HG03575 (cell line): ENCODE results near the gene GRIP2.

ENCODE experiments used
- ATAC-seq: cut with Tn5 transposase; IDR thresholded peaks from one replicate; pipeline ENCODE4 v1.9.1; 2021; ENCODE audit not compliant: unreplicated experiment, insufficient number of reproducible peaks, low FRiP score; ENCODE audit errors: extremely low read depth

GRIP2 gene

DNA sequence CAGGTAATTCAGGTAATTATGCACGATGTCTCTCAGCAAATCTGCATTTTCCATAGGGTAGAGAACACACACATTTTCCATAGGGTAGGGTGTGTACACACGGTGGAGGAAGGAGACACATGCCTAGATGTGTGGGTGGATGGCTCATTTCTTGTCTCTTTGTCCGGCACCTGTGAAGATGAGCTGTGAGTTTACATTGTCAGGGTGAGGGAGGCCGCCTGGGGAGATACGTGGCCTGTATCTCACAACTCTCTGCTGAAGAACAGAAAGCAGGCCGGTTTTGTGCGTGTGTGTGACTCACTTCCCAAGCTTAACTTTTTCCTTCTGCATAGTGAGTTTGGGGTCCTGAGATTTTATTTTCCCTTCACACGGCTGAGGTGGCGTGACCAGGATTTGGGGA is 77.4 kb downstream of the GRIP2 start:
- no peak for ATAC-seq

DNA sequence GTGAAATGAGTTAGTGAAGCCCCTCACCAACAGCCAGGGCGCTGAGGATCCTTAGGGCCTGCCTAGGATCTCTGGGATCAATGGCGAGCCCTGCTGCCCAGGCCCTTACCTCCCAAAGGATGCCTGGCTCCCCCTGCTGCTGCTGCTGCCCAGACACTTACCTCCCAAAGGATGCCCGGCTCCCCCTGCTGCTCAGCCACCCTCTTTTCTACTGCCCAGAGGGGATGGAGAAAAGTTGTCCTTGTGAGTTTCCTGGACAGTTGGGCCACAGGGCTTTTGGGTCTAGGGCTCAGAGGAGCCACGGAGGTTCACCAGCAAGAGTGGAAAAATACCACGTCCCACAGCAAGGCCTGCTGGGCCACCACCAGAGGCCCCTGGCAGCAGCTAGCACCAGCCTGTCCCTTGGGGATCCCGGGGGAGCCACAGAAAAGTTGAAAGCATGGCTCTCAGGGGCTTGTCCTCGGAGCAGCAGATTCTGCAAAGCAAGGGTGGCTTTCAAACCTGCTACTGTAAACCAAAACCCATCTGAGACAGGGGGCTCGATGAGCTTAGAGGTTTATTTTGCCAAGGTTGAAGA is 78.3 kb downstream of the GRIP2 start:
- no peak for ATAC-seq

DNA sequence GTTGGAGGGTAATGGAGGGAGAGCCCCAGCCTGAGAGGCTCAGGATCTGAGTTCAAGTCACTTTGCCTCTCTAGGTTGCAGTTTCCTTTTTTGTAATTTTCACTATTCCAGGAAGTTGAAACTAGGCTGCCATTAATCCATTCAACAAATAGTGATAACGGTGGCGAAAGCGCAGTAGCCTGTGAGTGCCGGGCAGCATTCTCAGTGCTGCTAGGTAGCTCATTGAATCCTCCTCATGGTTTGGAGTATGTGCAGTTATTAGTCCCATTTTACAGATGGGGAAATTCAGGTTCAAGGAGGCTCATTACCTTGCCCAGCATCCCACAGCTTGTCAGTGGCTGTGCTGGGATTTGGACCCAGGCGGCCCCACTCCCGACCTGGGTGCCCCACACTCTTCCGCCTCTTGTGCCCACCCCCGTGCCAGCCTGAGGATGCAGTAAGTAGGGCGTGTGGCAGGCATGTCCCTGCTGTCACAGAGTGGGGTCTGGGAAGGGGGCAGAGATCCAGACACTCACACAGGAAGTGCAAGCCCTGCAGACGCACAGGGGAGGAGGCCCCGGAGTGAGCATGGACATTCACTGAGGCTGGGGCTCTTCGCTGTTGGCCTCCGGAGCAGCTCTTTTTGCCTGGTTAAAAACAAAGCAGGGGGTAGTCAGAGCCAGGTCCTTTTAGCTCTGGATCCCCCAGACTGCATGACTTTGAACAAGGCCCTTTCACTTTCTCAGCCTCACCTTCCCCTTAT is 79.0 kb downstream of the GRIP2 start:
- ATAC-seq = no peak

DNA sequence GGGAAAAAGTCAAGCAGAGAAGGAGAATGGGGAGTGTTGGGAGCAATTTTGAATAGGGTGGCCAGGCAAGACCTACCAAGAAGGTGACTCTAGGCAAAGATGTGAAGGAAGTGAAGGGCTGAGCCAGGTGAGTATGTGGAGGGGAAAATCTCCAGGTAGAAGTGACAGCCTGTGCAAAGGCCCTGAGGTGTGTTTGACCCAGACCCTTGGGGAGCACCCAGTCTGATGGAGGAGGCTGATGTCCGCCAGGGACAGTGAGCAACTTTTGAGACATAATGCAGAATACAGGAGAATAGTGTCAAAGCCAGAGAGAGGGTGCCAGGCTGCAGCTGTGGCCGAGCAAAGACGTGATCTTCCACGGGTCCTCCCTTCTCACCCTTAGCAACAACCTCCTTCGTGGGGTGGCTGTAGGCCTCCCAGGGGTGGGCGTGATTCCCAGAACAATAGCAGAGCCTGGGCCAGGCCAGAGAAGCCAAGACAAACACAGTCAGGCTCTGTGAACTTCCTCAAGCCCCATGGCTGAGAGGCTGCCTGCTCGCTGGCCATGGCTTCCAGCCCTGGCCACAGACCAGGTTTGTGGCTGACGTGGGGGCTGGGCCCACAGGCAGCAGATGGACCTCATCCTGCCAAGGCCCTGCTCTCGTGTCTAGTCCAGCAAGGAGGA is 79.7 kb downstream of the GRIP2 start:
- ATAC-seq = no peak

DNA sequence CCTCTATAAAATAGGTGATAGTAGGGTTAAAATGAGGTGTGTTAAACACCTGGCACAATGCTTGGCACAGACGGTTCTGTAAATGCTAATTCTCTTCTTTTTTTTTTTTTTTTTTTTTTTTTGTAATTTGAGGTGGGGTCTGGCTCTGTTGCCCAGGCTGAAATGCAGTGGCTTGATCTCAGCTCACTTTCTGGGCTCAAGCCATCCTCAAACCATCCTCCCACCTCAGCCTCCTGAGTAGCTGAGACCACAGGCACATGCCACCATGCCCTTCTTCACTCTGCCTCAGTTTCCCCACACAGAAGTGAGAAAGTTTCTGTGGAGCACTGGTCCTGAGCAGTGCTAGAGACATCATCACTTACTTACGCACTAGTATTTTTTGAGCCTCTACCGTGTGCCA is 80.4 kb downstream of the GRIP2 start:
- ATAC-seq = no peak

DNA sequence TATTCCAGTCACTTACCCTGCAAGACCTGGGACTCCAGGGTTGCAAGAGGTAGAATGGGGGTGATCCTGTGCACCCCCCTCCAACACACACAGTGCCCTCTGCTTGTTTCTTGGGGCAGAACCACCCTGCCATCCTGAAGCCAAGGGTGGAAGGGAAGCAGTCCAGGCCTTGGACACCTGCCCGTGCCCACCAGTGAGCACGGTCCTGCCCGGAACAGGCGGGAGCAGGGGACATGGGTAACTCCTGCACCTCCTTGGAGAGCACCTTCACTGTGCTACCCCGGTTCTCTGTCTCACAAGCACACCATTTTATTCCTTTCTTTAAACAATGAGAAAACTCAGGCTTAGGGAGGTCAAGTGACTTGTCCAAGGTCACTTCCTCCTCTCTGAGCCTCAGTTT is 80.8 kb downstream of the GRIP2 start:
- ATAC-seq = no peak

DNA sequence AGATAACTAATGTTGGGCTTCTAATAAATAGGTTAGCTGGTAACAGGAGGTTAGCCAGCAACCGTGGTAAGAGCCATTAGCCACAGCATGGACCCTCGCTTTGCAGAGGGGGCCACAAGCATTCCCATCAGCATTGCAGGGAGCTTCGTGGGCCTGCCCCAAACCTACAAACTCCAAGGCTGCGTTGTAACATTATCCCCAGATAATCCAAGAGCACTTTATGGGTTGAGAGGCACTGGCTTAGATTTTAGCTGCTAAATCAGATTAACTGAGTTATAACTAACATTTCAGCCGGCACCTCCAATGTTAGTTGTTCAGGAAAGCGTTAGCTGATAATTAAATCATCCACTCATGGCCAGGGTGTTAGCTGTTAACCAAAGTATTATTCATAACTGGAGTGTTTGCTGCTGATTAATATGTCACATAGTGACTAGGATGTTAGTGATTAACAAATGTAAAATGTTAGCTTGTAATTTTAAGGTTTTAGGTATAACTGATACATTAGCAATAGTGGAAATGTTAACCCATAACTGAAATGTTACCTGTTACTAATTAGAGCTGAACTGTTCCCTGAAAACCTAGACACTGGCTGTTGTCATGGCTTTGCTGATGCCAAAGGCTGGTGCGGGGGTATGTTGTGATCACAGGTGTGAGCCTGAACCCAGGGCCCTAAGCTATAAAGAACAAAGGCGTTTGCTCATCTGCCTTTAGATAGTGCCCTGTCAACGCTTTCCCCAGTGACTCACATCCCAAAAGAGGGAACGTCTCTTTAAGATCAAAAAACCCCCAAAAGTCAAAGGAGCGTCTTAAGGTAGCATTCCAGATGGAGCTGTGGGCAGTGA is 81.5 kb downstream of the GRIP2 start:
- no peak for ATAC-seq

DNA sequence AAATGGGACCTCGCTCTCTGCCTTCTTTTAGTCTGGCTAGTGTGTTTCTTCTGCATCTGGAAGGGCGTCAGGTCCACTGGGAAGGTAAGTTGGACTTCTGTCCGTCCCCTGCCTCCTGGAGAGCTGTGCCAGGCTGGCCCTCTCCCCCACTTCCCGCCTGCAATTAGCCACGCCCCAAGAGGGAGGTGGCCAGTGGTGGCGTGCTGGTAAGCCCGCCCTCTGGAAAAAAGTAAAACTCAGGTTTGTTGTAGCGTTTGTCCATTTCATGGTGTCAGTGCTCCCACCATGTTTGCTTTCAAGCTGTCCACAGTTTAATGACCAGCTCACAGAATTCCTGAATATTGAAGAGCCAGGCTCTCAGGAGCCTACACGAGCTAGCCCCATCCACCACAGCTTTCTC is 82.1 kb downstream of the GRIP2 start:
- no peak for ATAC-seq

DNA sequence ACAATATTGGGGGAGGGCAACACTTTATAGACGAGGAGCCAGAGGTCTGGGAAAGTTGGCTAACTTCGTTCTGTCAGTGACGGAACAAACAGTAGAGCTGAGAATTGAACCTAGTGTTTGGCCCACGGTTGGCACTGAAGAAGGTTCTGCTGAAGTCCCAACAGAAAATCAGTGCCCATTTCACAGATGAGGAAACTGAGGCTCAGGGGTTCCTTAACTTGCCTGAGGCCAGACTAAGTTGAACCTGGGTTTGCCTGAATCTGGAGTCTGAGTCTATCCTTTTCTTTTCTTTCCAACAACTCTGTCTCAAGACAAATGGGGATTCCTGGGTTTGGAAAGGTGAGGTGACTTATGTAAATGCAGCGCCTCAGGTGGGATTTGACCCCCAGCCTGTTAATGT is 82.7 kb downstream of the GRIP2 start:
- ATAC-seq = no peak

DNA sequence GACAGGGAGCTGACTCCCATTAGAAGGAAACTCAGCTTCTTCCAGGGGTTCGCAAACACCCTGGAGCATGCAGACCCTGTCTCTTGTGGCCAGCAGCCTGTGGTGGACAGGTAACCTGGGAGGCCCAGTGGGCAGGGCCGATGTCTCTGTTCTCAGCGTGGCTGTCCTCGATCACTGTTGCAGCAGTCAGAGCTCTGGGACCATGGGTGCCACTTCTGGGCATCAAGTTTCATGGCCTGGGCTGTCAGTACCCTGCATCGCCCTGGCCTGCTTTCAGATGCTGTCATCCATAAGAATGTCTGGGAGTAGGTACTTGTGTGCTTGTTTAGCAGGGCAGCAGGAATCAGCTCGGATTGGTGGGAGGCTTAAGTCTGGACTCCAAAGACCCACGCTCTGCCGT is 83.3 kb downstream of the GRIP2 start:
- no peak for ATAC-seq

DNA sequence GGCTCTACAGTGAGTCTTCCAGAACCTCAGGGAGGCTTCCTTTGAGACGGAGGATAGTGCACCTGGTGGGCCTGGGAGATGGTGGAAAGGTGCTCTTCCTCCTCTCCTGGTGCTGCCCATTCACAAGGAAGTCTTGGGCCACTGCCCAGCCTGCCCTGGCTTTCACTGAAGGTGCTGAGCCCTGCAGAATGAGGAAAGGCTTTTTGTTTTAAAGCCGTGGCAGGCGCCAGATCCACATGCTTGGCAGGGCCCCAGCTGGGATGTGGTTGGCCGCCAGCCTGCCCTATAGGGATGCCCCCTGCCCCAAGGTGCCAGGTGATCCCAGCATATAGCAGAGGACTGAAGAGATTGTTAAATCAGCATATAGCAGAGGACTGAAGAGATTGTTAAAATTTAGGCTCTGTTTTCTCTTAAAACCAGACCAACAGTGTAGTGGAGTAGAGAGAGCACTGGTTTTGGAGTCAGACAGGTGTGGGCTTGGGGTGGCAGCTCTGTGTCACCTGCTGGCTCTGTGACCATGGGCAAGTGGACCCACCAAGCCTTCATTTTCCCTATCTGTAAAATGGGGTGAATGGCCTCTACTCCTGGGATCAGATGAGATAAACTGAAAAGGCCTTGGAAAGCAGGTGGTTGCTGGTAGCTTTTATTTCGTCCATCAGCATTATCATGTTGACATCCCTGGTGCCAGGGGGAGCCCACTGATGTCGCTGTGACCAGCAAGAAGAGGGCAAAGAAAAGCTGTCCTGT is 84.4 kb downstream of the GRIP2 start:
- ATAC-seq = no peak

DNA sequence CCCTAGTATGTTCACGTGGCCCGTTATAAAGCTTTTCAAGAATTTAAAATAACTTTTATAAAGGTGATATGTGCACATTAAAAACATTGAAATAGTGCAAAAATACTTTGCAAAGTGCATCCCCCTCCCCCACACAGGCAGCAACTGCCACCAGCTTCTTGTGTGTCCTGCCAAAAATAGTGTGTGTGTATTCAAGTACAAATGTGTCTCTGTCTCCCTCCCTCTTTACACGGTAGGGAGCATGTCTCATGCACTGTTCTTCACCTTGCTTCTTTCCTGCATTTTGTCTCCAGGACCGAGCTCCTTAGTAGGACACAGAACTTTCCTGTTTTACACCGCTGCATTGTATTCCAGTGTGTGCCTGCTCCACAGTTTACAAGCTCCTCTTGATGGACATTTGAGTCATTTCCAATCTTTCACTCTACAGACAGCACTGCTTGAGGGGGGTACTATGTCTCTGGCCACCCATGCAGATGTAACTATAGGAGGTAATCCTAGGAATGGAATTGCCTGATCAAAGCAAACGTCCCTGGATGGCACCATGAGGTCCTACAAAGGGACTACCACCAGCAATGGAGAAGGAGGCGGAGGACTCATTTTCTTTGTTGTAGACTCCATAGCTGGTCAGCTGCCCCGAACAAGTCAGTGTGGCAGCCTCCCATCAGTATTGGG is 85.4 kb downstream of the GRIP2 start:
- ATAC-seq = no peak

DNA sequence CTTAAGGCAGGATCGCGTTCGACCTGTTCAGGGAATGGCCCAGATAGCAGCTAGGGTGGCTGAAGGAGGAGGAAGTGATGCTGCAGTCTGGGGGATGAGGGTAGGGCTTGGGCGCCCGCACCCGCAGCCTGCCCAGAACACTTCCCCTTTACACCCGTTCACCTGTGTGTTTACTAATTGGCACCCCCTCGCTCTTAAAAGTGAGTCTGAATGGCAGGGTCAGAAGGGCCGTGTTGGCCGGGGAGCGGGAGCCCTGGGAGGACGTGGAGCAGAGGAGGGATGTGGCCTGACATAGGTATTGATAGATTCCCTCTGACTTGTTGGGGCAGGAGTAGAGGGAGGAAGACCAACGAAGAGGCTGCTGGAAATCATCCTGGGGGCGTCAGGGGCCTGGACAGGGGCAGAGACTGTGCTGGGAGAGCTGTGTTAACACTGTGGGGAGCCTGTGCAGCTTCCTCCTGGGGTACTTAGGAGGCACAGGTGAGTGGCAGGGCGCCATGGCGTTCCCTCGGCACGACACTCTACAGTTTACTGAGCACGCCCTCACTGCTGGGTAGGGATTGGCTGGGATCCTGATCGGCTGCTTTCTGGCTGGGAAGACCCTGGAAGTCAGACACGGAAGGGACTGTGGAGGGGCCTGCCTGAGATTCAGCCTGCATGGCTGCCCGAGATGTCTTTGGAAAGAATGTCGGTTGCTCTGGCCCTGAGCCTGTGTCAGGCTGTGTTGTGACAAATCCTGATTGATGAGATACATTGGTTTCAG is 86.1 kb downstream of the GRIP2 start:
- ATAC-seq = no peak

DNA sequence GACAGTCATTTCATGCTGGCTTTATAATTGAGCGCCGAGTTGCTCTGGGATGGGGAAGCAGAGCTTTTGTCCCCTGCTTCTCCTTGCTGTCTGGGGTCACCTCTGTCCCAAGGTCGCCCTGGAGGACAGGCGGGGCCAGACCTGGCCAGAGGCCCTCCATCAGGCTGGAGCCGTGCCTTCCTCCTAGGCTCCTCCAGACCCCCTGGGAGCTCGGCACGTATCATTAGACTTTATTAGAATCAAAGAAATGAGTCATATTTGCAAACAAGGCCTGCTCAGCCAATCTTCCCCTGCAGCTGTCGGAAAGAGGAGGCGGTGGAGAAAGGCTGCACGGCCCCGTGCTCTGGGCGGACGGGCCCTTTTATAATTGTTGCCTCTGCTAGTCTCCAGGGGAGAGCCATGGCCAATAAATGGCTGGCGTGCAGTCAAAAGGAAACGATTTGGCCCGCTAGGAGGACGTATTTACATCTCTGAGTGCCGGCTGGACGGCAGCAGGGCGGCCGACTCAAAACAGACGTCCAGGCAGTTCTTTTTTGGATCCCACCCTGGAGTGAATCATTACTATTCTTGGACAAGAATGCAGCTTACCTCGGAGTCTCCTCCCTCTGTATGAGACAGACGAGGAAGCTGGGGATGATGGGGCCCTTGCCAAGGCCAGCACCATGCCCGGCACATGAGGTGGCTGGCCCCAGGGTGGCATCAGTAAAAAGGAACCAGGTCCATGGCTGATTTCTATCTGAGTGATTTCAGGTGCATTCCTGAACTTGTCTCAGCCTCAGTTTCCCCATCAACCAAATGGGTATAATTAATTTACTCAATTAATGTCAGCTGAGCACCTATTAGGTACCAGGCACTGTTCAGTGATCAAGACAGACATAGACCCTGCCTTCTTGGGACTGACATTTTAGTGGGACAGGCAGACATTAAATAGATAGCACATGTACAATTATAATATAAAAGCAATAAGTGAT is 87.1 kb downstream of the GRIP2 start:
- no peak for ATAC-seq

DNA sequence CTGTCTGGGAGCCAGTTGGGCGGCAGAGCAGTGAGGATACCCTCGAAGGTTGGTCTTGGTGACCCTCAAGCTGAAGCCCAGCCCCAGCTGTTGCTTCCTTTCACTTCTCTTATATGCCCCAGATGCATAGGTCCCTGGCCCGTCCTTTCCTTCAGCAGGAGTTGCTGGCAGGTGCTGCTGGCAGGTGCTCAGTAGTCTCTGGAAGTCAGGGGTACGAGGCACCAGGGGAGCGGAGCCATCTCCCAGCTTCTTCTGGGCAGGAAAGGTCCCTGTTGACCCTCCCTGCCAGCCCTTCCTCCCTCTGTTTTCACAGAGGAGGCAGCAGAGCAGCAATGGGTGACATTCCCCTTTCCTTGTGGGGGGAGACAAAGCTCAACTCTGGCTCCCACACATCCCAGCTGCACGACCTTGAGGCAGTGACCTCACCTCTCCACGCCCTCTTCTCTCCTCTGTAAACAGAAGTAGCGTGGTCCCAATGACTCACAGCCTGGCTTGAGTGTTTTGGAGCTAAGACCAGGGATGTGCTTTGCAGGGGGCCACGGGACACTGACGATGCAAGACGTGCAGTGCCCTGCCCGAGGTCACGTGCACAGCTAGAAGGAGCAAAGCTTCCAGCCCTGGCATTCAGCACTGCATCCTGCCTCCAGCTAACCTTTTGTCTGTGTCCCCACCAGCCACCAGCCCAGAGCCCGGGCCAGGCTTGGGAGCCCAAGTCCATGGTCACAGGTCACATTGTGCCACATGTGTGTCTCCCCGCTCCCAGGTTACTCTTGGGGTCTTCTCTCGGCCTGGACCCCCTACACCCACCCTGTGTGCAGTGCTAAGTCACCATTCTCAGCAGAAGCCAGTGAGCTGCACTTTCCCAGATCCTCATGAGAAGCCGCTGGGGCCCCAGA is 88.0 kb downstream of the GRIP2 start:
- no peak for ATAC-seq
